Measurements from ENCODE around the gene SLC27A6.

Gene SLC27A6

GRCh38 chr5:129067745-129068144 is 102.5 kb downstream of the SLC27A6 start:
- TF ChIP-seq, protein P1, sequence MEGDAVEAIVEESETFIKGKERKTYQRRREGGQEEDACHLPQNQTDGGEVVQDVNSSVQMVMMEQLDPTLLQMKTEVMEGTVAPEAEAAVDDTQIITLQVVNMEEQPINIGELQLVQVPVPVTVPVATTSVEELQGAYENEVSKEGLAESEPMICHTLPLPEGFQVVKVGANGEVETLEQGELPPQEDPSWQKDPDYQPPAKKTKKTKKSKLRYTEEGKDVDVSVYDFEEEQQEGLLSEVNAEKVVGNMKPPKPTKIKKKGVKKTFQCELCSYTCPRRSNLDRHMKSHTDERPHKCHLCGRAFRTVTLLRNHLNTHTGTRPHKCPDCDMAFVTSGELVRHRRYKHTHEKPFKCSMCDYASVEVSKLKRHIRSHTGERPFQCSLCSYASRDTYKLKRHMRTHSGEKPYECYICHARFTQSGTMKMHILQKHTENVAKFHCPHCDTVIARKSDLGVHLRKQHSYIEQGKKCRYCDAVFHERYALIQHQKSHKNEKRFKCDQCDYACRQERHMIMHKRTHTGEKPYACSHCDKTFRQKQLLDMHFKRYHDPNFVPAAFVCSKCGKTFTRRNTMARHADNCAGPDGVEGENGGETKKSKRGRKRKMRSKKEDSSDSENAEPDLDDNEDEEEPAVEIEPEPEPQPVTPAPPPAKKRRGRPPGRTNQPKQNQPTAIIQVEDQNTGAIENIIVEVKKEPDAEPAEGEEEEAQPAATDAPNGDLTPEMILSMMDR (IDR thresholded peaks at IDR 0.05; ENCODE audit: insufficient read depth, low read length, missing control alignments) = no peak
- no peak overlapping the region for H3K4me3 ChIP-seq (ENCODE audit: low read depth, low read length)
- POLR2A ChIA-PET = no interaction called here
- DNase-seq (ENCODE audit: low read depth, low spot score) = no peak
- CTCF ChIA-PET = no interaction called here

DNA sequence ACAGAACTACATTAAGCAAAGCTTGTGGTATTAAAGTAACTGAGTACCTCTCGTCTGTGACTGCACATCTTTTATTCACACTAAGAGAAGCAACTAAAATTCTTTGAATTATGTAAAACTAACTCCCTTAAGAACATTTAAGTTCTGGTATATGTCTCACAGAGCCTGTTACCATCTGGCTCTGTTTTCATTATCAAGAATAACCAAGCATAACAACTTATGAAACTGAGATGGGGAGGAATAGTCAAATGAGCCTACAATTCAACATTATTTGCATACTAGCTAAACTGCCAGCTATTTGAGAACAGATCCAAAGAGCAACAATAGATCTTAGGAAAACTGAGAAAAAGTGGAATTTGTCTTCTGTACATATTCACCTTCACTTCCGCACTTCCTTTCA is 104.0 kb downstream of the SLC27A6 start:
- H3K4me3 ChIP-seq (ENCODE audit: low read depth, low read length) = no peak overlapping the region
- ChIA-PET POLR2A (no interaction called here), CTCF (no interaction called here)
- TF ChIP-seq, protein P1 (IDR thresholded peaks at IDR 0.05; ENCODE audit: insufficient read depth, low read length, missing control alignments) = no peak
- DNase-seq (ENCODE audit: low read depth, low spot score) = no peak

GRCh38 chr5:129073111-129073510 is 107.8 kb downstream of the SLC27A6 start:
- POLR2A ChIA-PET = no interaction called here
- no peak overlapping the region for H3K4me3 ChIP-seq (ENCODE audit: low read depth, low read length)
- TF ChIP-seq, protein P1 (IDR thresholded peaks at IDR 0.05; ENCODE audit: insufficient read depth, low read length, missing control alignments) = no peak
- DNase-seq (ENCODE audit: low read depth, low spot score) = no peak
- CTCF ChIA-PET = no interaction called here

DNA sequence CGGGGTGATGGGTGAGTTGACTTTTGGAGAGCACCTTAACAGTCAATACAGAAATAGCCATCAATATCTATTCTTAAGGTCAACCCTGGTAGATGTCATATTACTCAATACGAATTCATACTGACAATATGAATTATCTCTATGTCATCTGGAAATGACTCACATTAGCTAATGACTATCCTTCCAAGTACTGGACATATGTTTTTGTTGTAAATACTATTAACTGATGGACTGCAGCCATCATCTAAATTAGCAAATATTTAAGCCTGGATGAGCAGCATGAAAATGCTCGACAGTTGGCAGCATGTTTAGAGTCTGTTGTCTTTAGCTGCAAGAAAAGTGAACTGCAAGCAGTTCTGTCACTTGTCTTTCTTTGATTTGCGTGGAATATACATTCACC is 109.6 kb downstream of the SLC27A6 start:
- POLR2A ChIA-PET = no interaction called here
- DNase-seq (ENCODE audit: low read depth, low spot score) = no peak
- CTCF ChIA-PET = no interaction called here
- no peak overlapping the region for H3K4me3 ChIP-seq (ENCODE audit: low read depth, low read length)
- TF ChIP-seq, protein P1 (IDR thresholded peaks at IDR 0.05; ENCODE audit: insufficient read depth, low read length, missing control alignments) = no peak

DNA sequence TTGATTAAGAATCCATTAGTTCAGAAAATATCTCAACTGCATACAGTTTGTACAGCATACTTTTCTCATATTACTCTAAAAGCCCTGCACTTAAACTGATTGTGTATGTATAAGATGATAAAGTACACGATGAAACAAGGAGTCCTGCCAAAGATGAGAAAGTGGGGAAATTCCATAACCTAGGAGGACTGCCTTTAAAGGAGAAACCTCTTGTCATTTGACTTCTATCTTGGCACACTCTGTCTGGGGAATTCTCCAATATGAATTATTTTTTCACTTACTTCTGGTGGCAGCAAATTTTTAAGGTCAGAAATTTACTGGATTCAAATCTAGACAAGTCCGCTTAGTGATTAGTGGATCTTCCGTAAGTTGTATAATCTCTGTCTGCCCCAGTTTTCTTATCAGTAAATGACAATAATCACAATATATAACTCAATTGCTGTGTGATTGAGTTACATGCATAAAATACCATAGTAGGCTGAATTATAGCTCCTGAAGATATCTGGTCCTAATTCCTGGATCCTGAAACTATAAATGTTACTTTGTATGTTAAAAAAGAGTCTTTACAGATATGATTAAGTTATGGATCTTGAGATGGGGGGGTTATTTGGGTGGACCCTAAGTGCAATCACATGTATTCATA is 112.3 kb downstream of the SLC27A6 start:
- CTCF ChIA-PET = no interaction called here
- no peak for DNase-seq (ENCODE audit: low read depth, low spot score)
- no peak overlapping the region for H3K4me3 ChIP-seq (ENCODE audit: low read depth, low read length)
- POLR2A ChIA-PET = no interaction called here
- TF ChIP-seq, protein P1 (IDR thresholded peaks at IDR 0.05; ENCODE audit: insufficient read depth, low read length, missing control alignments) = no peak

DNA sequence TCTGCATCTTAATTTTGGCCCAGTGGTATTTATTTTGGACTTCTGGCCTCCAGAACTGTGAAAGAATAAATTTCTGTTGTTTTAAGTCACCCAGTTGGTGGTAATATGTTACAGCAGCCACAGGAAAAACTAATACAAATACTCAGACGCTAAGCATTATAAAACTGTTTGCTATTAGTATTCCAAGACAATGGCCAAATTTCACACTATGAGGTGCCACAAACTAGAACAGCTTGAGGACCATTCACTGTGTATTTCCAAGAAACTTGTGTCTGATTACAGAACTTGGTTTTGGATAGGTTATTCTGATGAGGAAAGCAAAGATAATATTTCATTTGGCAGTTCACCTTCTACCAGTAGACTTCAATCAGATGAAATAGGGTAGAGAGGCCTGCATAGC is 113.0 kb downstream of the SLC27A6 start:
- CTCF ChIA-PET = no interaction called here
- no peak overlapping the region for H3K4me3 ChIP-seq (ENCODE audit: low read depth, low read length)
- TF ChIP-seq, protein P1 (IDR thresholded peaks at IDR 0.05; ENCODE audit: insufficient read depth, low read length, missing control alignments) = no peak
- POLR2A ChIA-PET = no interaction called here
- DNase-seq (ENCODE audit: low read depth, low spot score) = no peak

Data from AG04449 (cell line).